ENCODE data around the gene SYDE2.
"Not testable (repeated sequence)": the region's sequence is repeated elsewhere in the genome, so short reads cannot be mapped to it uniquely, and the experiment has no call there.

SYDE2 gene

DNA sequence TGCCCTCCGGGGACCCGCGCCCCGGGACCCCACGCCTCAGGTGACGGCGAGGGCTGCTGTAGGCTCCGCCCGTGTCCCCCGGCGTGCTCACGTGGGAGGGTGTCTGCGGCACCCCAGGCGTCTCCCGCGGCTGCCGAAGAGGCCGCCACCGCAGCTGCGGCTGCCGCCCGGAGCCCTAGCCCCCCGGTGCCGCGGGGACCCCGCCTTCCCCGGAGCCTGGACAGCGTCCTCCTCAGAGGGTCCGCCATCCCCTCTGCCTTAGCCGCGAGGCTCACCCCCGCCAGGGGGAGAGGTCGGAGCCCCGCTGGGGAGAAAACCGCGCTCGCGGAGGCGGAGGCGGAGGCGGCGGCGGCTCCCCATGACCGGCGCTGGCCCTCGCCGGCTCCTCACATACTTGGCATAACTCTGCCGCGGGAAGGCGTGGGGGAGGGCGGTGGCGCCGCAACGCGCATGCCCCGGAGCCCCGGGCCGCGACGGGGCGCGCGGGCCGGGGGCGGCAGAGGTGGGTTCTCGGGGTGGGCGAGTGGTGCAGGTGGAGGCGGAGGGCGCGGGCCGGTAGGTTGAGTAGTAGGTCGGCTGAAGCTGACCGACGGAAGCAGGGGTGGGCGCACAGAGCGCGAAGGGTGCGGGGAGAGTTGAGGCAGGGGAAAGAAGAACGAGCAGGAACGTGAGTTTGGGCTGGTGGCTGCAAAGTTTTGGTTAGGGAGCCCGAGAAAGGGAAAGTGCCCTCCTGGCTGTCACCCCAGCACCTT, 700 bp upstream of the SYDE2 start:
- TF ChIP-seq, protein P1, sequence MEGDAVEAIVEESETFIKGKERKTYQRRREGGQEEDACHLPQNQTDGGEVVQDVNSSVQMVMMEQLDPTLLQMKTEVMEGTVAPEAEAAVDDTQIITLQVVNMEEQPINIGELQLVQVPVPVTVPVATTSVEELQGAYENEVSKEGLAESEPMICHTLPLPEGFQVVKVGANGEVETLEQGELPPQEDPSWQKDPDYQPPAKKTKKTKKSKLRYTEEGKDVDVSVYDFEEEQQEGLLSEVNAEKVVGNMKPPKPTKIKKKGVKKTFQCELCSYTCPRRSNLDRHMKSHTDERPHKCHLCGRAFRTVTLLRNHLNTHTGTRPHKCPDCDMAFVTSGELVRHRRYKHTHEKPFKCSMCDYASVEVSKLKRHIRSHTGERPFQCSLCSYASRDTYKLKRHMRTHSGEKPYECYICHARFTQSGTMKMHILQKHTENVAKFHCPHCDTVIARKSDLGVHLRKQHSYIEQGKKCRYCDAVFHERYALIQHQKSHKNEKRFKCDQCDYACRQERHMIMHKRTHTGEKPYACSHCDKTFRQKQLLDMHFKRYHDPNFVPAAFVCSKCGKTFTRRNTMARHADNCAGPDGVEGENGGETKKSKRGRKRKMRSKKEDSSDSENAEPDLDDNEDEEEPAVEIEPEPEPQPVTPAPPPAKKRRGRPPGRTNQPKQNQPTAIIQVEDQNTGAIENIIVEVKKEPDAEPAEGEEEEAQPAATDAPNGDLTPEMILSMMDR (IDR thresholded peaks at IDR 0.05) = no peak
- DNase-seq (ENCODE audit: low spot score) = peak; percentile 80
- H3K27ac ChIP-seq = peak overlapping the region; percentile 85 to 90
- H3K4me3 ChIP-seq = peak overlapping the region; percentile 77

DNA sequence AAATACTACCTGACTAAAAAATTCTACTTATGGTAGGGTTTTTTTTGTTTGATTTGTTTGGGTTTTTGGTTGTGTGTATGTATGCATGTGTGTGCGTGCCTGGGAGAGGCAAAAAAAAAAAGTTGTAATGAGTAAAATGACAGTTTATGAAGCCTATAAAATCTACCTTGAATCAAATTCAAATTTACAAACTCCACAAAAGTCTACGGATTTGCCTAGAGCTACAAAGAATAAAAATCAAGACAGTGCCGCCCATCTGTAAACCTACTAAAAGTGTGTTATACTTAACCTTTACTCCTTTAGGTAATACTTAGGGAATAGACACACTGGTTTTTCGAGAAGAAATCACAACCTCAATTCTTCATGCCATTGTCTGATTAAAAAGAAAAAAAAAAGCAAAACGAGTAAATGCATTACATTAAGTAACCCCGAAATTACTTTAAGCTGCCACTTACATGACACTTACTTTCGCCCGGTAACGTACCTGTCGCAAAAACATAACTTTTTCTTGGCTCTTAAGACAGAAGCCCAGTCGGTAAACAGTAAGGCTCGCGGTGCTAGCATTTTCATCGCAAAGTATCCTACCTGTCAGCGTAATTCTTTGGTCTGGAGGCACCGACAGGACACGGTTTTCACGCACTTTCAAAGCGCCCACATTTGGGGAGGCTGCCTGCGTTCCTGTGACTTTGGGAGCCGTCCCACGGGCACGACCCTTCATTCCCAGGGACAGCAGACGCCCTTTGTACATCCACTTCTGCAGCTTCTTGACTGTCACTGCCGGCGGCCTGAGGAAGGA, 951 bp downstream of the SYDE2 start:
- TF ChIP-seq, protein P1 (IDR thresholded peaks at IDR 0.05) = no peak
- peak overlapping the region; percentile 77 for H3K4me3 ChIP-seq
- peak overlapping the region; percentile 85 to 90 for H3K27ac ChIP-seq
- no peak for DNase-seq (ENCODE audit: low spot score)

DNA sequence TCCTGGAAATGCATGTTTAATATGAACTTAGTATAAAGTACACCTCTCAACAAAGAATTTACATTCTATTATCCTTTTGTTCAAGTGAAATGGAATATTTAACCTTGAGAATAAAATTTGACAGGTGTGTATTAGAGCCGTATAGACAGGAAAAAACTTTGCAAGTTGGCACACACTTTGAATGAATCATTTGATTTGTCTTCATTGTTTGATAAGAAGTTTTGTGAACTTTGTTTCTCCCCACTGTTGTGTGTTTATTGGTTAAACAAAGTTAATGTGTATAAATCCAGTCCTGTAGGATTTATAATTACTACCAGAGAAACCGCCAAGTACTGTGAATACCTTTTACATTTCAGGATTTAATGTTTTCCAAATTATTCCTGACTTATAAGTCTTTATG, 2.0 kb downstream of the SYDE2 start:
- H3K27ac ChIP-seq = no peak overlapping the region

DNA sequence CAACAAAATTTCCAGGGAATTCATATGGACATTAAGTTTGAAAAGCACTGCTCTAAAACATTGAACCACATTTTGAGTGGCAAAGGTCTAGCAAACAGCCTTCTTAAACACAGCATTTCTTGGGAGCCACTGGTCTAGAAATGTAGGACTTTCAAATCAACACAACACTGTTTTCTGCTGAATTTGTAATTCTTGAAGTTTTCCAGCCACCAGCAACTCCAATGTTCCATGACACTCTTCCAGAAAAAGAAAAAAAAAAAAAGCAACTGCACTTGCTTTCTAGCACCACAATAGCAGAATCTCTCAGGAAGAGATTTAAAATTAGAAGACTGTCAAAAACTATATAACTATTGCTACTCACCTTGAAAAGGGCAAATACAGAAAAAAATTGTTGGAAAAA, 4.5 kb downstream of the SYDE2 start:
- DNase-seq (ENCODE audit: low spot score) = no peak
- H3K27ac ChIP-seq = no peak overlapping the region
- no peak overlapping the region for H3K4me3 ChIP-seq
- TF ChIP-seq, protein P1 (IDR thresholded peaks at IDR 0.05) = no peak

More for the DNA sequence above, 2.0 kb downstream of the SYDE2 start:
- peak overlapping the region; percentile 77 for H3K4me3 ChIP-seq
- DNase-seq (ENCODE audit: low spot score) = no peak
- TF ChIP-seq, protein P1 (IDR thresholded peaks at IDR 0.05) = no peak

DNA sequence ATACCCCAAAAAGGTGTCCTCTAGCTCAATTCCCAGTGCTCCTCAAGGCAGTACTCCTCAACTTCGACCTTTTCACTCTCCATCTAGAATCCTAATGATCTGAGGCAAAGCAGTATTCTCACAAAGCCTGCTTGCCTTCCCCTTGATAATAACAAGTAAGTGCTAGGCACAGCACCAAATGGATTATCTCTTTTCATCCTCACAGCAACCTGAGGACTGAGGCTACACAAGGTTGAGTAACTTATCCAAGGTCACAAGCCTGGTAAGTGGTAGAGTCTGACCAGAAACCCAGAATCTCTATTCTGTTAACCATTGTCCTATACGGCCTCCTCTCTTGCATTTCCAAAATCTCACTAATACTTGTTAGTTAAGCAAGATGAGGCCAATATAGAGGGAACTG, 5.1 kb downstream of the SYDE2 start:
- no peak overlapping the region for H3K4me3 ChIP-seq
- DNase-seq (ENCODE audit: low spot score) = no peak
- TF ChIP-seq, protein P1 (IDR thresholded peaks at IDR 0.05) = no peak
- no peak overlapping the region for H3K27ac ChIP-seq

DNA sequence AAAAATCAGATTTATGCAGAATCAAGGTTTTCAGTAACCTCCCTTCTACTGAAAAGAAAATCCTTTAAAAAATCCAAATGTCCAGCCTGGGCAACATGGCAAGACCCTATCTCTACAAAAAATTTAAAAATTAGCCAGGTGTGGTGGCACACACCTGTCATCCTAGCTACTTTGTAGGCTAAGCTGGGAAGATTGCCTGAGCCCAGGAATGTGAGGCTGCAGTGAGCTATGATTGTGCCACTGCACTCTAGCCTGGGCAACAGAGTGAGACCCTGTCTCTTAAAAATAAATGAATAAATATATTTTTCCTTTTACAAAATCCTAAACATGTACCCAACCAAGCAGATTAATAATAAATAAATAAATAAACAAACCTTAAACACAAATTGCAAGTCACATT, 8.7 kb downstream of the SYDE2 start:
- not testable (repeated sequence) for H3K4me3 ChIP-seq

DNA sequence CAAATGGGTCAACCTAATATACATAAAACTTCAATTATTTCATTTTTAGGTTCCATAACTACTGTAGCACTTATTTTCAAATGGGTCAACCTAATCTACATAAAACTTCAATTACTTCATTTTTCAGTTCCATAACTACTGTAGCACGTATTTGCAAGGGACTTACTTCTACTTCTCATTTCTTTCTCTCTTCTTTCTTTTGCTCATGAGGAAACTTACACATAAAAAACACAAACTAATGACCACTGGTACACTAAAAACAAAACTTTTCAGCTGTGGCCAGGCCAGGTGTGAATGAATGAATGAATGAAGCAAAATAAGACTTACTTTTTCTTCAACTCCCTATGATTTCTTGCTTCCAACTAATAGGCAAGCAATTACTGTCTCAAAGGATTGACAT, 11.7 kb downstream of the SYDE2 start:
- no peak for DNase-seq (ENCODE audit: low spot score)

More for the DNA sequence above, 8.7 kb downstream of the SYDE2 start:
- not testable (repeated sequence) for H3K27ac ChIP-seq; DNase-seq (ENCODE audit: low spot score)

More for the DNA sequence above, 11.7 kb downstream of the SYDE2 start:
- Histone ChIP-seq H3K4me3 (no peak overlapping the region), H3K27ac (no peak overlapping the region)
- TF ChIP-seq, protein P1 (IDR thresholded peaks at IDR 0.05) = no peak

Measured in coronary artery (tissue), 2 donors.